ENCODE results near the gene ARL6IP5. TPM values are rescaled to one million over a fixed set of nuclear protein-coding genes. Genes with fewer than 3 reads are reported as not detected.

The ARL6IP5 gene
- total and polyA plus RNA-seq, 12 donors = 100 to 276 (median 185) TPM

DNA sequence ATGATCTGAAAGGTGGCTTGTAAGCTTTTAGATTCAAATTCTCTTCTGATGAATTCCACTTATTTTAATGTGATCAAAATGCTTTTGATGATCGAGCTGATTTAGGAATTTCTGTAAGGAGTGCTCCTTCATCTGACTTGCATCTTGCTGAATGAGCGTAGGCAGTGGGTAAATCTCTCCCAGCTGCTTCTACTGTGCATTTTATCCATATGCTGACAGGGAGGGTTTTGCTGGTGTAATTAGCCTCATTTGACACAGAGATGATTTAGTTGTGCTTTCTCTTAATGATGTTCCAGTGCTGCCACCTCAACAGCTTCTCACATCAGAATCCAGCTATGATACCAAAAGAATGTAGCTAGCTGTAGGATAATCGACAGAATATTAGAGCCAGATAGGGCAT, 41.5 kb downstream of the ARL6IP5 start:
- H3K27me3 ChIP-seq = no peaks in the 10 kb centered on the region
- no peak for TF ChIP-seq POLR2A (IDR thresholded peaks at IDR 0.05)
- TF ChIP-seq, protein P1, sequence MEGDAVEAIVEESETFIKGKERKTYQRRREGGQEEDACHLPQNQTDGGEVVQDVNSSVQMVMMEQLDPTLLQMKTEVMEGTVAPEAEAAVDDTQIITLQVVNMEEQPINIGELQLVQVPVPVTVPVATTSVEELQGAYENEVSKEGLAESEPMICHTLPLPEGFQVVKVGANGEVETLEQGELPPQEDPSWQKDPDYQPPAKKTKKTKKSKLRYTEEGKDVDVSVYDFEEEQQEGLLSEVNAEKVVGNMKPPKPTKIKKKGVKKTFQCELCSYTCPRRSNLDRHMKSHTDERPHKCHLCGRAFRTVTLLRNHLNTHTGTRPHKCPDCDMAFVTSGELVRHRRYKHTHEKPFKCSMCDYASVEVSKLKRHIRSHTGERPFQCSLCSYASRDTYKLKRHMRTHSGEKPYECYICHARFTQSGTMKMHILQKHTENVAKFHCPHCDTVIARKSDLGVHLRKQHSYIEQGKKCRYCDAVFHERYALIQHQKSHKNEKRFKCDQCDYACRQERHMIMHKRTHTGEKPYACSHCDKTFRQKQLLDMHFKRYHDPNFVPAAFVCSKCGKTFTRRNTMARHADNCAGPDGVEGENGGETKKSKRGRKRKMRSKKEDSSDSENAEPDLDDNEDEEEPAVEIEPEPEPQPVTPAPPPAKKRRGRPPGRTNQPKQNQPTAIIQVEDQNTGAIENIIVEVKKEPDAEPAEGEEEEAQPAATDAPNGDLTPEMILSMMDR (IDR thresholded peaks at IDR 0.05) = no peak

DNA sequence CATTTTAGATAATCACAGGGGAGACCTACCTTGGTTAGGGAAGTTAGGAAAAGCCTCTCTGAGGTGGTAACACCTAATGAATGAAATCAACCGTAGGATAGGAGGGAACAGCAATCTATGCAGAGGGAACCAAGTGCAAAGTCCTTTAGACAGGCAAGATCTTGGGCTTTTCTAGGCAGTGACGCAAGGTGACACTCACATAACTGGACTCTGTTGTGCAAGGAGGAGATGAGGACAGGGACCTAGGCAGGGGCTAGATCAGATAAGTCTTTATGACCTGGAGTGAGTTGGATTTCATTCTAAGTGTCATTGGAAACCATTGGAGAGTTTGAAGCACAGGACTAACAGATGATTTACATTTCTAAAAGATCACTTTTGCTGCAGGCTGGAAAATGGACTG, 42.3 kb downstream of the ARL6IP5 start:
- TF ChIP-seq, protein P1 (IDR thresholded peaks at IDR 0.05) = no peak
- no peak for TF ChIP-seq POLR2A (IDR thresholded peaks at IDR 0.05)
- 64 to 96% (median 83%) methylated on average over 2 of the region's 2 CpGs for WGBS, 4 donors
- Histone ChIP-seq H3K27me3 (no peaks in the 10 kb centered on the region), H3K4me1 (replicated peaks in 1 of 2) (peaks cover 0 to 3% of the 10 kb centered on the region in 2 donors), H3K36me3 (replicated peaks in 1 of 2) (no peaks in the 10 kb centered on the region), H3K4me3 (no peak overlapping the region), H3K27ac (no peak overlapping the region), H3K9me3 (replicated peaks in 1 of 3) (no peaks in the 10 kb centered on the region)
- intact Hi-C loops (cut with DNase I) = no loop called here
- no peak for DNase-seq

More for the DNA sequence above, 41.5 kb downstream of the ARL6IP5 start:
- peaks cover 0 to 8% of the 10 kb centered on the region in 2 donors for H3K4me1 ChIP-seq (replicated peaks in 1 of 2)
- WGBS, 4 donors = 78 to 91% (median 83%) methylated on average over 3 of the region's 3 CpGs
- no peaks in the 10 kb centered on the region for H3K36me3 ChIP-seq (replicated peaks in 1 of 2)
- H3K9me3 ChIP-seq (replicated peaks in 1 of 3) = no peaks in the 10 kb centered on the region
- intact Hi-C loops (cut with DNase I) = no loop called here
- H3K4me3 ChIP-seq = no peak overlapping the region
- no peak for DNase-seq
- H3K27ac ChIP-seq = no peak overlapping the region

DNA sequence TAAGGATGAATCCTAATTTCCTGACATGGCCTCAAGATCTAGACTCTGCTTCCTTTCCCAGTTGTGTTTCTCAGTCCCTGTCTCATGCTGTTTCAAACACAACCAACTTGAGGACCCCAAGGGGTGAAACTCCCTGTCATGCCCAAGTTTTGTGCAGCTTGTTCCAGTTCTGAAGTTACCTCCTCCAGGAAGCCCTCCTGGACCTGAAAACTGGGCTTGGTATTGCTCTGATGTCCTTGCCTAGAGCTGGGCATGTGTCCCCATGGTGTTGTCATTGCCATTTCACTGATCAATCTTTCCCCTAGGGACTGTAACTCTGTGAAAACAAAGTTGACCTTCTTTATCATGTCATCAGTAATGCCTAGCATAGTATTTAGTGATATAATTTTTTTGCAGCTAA, 43.8 kb downstream of the ARL6IP5 start:
- Histone ChIP-seq H3K9me3 (replicated peaks in 1 of 3) (no peaks in the 10 kb centered on the region), H3K4me3 (no peak overlapping the region), H3K4me1 (replicated peaks in 1 of 2) (no peaks in the 10 kb centered on the region), H3K27me3 (no peaks in the 10 kb centered on the region), H3K36me3 (replicated peaks in 1 of 2) (no peaks in the 10 kb centered on the region), H3K27ac (no peak overlapping the region)
- no peak for DNase-seq
- TF ChIP-seq, protein P1 (IDR thresholded peaks at IDR 0.05) = no peak
- no peak for TF ChIP-seq POLR2A (IDR thresholded peaks at IDR 0.05)
- intact Hi-C loops (cut with DNase I) = no loop called here

DNA sequence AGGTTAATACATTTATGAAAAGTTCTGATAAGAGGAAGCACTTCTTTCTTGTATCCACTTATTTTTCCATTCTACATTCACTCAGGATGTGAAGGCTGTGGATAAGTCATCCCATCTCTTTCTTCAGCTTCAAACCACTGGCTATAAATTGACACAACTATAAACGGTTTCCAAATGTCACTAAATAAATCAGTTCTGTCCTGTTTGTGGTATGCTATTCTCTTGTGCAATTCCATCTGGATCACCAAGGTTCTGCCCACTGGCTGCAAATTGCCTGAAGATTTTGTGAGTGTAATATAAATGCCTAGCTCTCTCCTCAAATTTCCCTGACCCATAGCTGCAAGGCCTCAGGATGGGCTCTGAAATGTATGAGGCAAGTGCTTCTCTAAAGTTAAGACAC, 44.8 kb downstream of the ARL6IP5 start:
- intact Hi-C loops (cut with DNase I) = no loop called here
- no peak overlapping the region for H3K27ac ChIP-seq
- H3K9me3 ChIP-seq (replicated peaks in 1 of 3) = no peaks in the 10 kb centered on the region
- no peaks in the 10 kb centered on the region for H3K36me3 ChIP-seq (replicated peaks in 1 of 2)
- no peak for TF ChIP-seq POLR2A (IDR thresholded peaks at IDR 0.05)
- TF ChIP-seq, protein P1 (IDR thresholded peaks at IDR 0.05) = no peak
- no peak for DNase-seq
- no peaks in the 10 kb centered on the region for H3K27me3 ChIP-seq
- no peak overlapping the region for H3K4me3 ChIP-seq
- WGBS, 4 donors = 5 to 11% (median 8%) methylated on average over 1 of the region's 1 CpG
- no peaks in the 10 kb centered on the region for H3K4me1 ChIP-seq (replicated peaks in 1 of 2)

Data from adrenal gland (tissue), 12 donors.